HUES48 (cell line): ENCODE measurements around the gene NUPR1.
"Not testable (repeated sequence)": the region's sequence is repeated elsewhere in the genome, so short reads cannot be mapped to it uniquely, and the experiment has no call there.

Experiments
- H3K27ac ChIP-seq: one replicate; pipeline ENCODE4 v1.7.0; 2013; ENCODE audit warnings: low read depth, low read length, inconsistent platforms
- H3K27me3 ChIP-seq: 2 replicates; pipeline ENCODE4 v1.6.1; 2013; ENCODE audit warnings: mild to moderate bottlenecking, low read length; ENCODE audit not compliant: control insufficient read depth, insufficient read depth
- H3K36me3 ChIP-seq: 2 replicates; pipeline ENCODE4 v1.6.1; 2013; ENCODE audit warnings: low read length; ENCODE audit not compliant: control insufficient read depth, insufficient read depth
- H3K4me1 ChIP-seq: 2 replicates; pipeline ENCODE4 v1.6.1; 2013; ENCODE audit warnings: mild to moderate bottlenecking, low read length; ENCODE audit not compliant: control insufficient read depth, insufficient read depth
- H3K4me3 ChIP-seq: 2 replicates; pipeline ENCODE4 v1.5.1; 2013; ENCODE audit warnings: mild to moderate bottlenecking, low read depth, low read length
- H3K9ac ChIP-seq: 2 replicates; pipeline ENCODE4 v1.6.1; 2013; ENCODE audit warnings: mild to moderate bottlenecking, low read depth, low read length, moderate library complexity
- H3K9me3 ChIP-seq: 2 replicates; pipeline ENCODE4 v1.6.1; 2013; ENCODE audit warnings: low read length; ENCODE audit not compliant: control insufficient read depth, insufficient read depth

Gene NUPR1

GRCh38 chr16:28554634-28555423 lies 16.1 kb upstream of the NUPR1 start:
- H3K4me1 ChIP-seq, result no peaks in the 10 kb centered on the region
- H3K27me3 ChIP-seq, result no peaks in the 10 kb centered on the region
- no peak overlapping the region for H3K27ac ChIP-seq
- peak overlapping the region; percentile 52 for H3K4me3 ChIP-seq
- no peak overlapping the region for H3K9ac ChIP-seq
- no peaks in the 10 kb centered on the region for H3K9me3 ChIP-seq
- peaks cover 5% of the 10 kb centered on the region; the same call in 1 of the 2 replicates for H3K36me3 ChIP-seq

- H3K36me3 ChIP-seq, result peaks cover 5% of the 10 kb centered on the region; the same call in 1 of the 2 replicates
- peak within 1 kb of the TSS; percentile 87 for H3K4me3 ChIP-seq
- no peaks in the 10 kb centered on the region for H3K27me3 ChIP-seq
- no peaks in the 10 kb centered on the region for H3K9me3 ChIP-seq
- H3K9ac ChIP-seq, result peak within 1 kb of the TSS; percentile 94
- H3K27ac ChIP-seq, result peak within 1 kb of the TSS; percentile 99
- no peaks in the 10 kb centered on the region for H3K4me1 ChIP-seq
Observed at GRCh38 chr16:28553776-28554633, 15.2 kb upstream of the NUPR1 start, which contains the start of gene SGF29. TSS of gene SGF29 (plus strand) at chr16:28553920. CDS start at chr16:28581070, 27,150 bp downstream.

GRCh38 chr16:28549301-28549899 lies 10.6 kb upstream of the NUPR1 start:
- Histone ChIP-seq H3K4me3 (no peak overlapping the region), H3K9me3 (no peaks in the 10 kb centered on the region), H3K27me3 (no peaks in the 10 kb centered on the region), H3K36me3 (no peaks in the 10 kb centered on the region), H3K4me1 (no peaks in the 10 kb centered on the region), H3K27ac (no peak overlapping the region), H3K9ac (no peak overlapping the region)

GRCh38 chr16:28548306-28548802 lies 9.6 kb upstream of the NUPR1 start:
- Histone ChIP-seq H3K9ac (no peak overlapping the region), H3K9me3 (no peaks in the 10 kb centered on the region), H3K27ac (no peak overlapping the region), H3K27me3 (no peaks in the 10 kb centered on the region), H3K4me3 (no peak overlapping the region), H3K36me3 (no peaks in the 10 kb centered on the region), H3K4me1 (no peaks in the 10 kb centered on the region)

DNA sequence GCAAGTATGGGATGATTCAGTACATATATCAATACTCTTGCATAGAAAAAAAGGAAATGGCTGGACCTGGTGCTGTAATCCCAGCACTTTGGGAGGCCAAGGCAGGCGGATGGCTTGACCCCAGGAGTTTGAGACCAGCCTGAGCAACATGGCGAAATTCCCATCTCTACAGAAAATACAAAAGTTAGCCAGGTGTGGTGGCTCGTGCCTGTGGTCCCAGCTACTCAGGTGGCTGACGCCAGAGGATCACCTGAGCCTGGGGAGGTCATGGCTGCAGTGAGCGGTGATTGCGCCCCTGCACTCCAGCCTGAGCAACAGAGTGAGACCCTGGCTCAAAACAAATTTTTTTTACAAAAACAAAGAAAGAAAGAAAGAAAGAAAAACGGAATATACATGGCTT lies 7.9 kb upstream of the NUPR1 start:
- Histone ChIP-seq H3K4me3 (no peak overlapping the region), H3K9ac (no peak overlapping the region), H3K36me3 (no peaks in the 10 kb centered on the region), H3K4me1 (no peaks in the 10 kb centered on the region), H3K9me3 (no peaks in the 10 kb centered on the region), H3K27ac (no peak overlapping the region), H3K27me3 (no peaks in the 10 kb centered on the region)

GRCh38 chr16:28545964-28546363 lies 7.2 kb upstream of the NUPR1 start:
- not testable (repeated sequence) for H3K36me3 ChIP-seq, H3K27me3 ChIP-seq, H3K9ac ChIP-seq, H3K4me1 ChIP-seq, H3K9me3 ChIP-seq, H3K4me3 ChIP-seq, H3K27ac ChIP-seq

GRCh38 chr16:28544998-28545397 lies 6.2 kb upstream of the NUPR1 start:
- Histone ChIP-seq H3K36me3 (no peaks in the 10 kb centered on the region), H3K27ac (no peak overlapping the region), H3K4me3 (no peak overlapping the region), H3K4me1 (no peaks in the 10 kb centered on the region), H3K9me3 (no peaks in the 10 kb centered on the region), H3K9ac (no peak overlapping the region), H3K27me3 (no peaks in the 10 kb centered on the region)

GRCh38 chr16:28543072-28543471 lies 4.3 kb upstream of the NUPR1 start:
- Histone ChIP-seq H3K4me3 (no peak overlapping the region), H3K9ac (no peak overlapping the region), H3K9me3 (no peaks in the 10 kb centered on the region), H3K27ac (no peak overlapping the region), H3K27me3 (no peaks in the 10 kb centered on the region), H3K36me3 (no peaks in the 10 kb centered on the region), H3K4me1 (no peaks in the 10 kb centered on the region)

GRCh38 chr16:28542646-28543045 lies 3.9 kb upstream of the NUPR1 start:
- Histone ChIP-seq H3K4me3 (no peak overlapping the region), H3K9me3 (no peaks in the 10 kb centered on the region), H3K36me3 (no peaks in the 10 kb centered on the region), H3K4me1 (no peaks in the 10 kb centered on the region), H3K27me3 (no peaks in the 10 kb centered on the region), H3K27ac (no peak overlapping the region), H3K9ac (no peak overlapping the region)

DNA sequence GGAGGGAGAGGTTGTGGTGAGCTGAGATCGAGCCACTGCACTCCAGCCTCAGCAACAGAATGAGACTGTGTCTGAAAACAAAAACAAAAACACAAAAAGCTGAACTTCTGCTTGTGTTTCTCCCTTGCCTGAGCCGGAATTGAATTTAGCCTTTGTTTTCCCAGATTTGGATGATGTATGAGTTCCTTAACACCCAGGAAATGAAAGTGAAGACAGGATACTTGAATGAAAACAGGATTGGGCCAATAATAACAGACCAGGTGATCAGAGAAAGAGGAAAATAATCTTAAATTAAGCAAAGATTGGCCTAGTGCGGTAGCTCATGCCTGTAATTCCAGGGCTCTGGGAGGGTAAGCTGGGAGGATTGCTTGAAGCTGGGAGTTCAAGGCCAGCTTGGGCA lies 1.6 kb upstream of the NUPR1 start:
- no peak overlapping the region for H3K4me3 ChIP-seq
- H3K27me3 ChIP-seq, result no peaks in the 10 kb centered on the region
- no peaks in the 10 kb centered on the region for H3K36me3 ChIP-seq
- H3K9ac ChIP-seq, result no peak overlapping the region
- H3K9me3 ChIP-seq, result no peaks in the 10 kb centered on the region
- no peaks in the 10 kb centered on the region for H3K4me1 ChIP-seq
- no peak overlapping the region for H3K27ac ChIP-seq
